Measurements from ENCODE around the gene PNLIPRP2.

Gene PNLIPRP2

GRCh38 chr10:116620423-116621400 is at the start of gene PNLIPRP2:
TSS of gene PNLIPRP2 (plus strand) at chr10:116620953.
- no peak for TF ChIP-seq CTCF (conservative IDR thresholded peaks at IDR 0.05; ENCODE audit: low read depth)
- CTCF ChIA-PET = interaction anchor here (0.6 kb wide), 2 partner anchors 10 to 100 kb away, joined by 4 read pairs; no protein-coding TSS in a partner anchor

GRCh38 chr10:116574797-116575196 is 46.0 kb upstream of the PNLIPRP2 start:
- no peak for DNase-seq (ENCODE audit: low spot score)
- ChIA-PET POLR2A (ENCODE audit: low non-redundant PET) (no interaction called here), CTCF (no interaction called here)
- no peak overlapping the region for H3K27ac ChIP-seq
- no peak for TF ChIP-seq CTCF (conservative IDR thresholded peaks at IDR 0.05; ENCODE audit: low read depth)

More at GRCh38 chr10:116620423-116621400, at the start of gene PNLIPRP2:
- DNase-seq (ENCODE audit: low spot score) = no peak
- no peak within 1 kb of the TSS for H3K27ac ChIP-seq
- POLR2A ChIA-PET (ENCODE audit: low non-redundant PET) = no interaction called here

- TF ChIP-seq CTCF (conservative IDR thresholded peaks at IDR 0.05; ENCODE audit: low read depth) = no peak
- POLR2A ChIA-PET (ENCODE audit: low non-redundant PET) = no interaction called here
- no peak for DNase-seq (ENCODE audit: low spot score)
- no peak overlapping the region for H3K27ac ChIP-seq
- CTCF ChIA-PET = no interaction called here
These were observed 32.7 kb upstream of the PNLIPRP2 start for GRCh38 chr10:116587878-116588591.

GRCh38 chr10:116588995-116589394 is 31.8 kb upstream of the PNLIPRP2 start:
- no peak overlapping the region for H3K27ac ChIP-seq
- no peak for TF ChIP-seq CTCF (conservative IDR thresholded peaks at IDR 0.05; ENCODE audit: low read depth)
- ChIA-PET POLR2A (ENCODE audit: low non-redundant PET) (no interaction called here), CTCF (no interaction called here)
- no peak for DNase-seq (ENCODE audit: low spot score)

- ChIA-PET CTCF (interaction anchor here (0.5 to 0.7 kb wide), 3 partner anchors 20 to 1377 kb away, joined by 3 read pairs; no protein-coding TSS in a partner anchor), POLR2A (ENCODE audit: low non-redundant PET) (no interaction called here)
- no peak for TF ChIP-seq CTCF (conservative IDR thresholded peaks at IDR 0.05; ENCODE audit: low read depth)
- no peak overlapping the region for H3K27ac ChIP-seq
- DNase-seq (ENCODE audit: low spot score) = no peak
These were observed 30.8 kb upstream of the PNLIPRP2 start for GRCh38 chr10:116589926-116590325.
